ENCODE results near the gene PNKD. TPM values are rescaled to one million over a fixed set of nuclear protein-coding genes. Genes with fewer than 3 reads are reported as not detected.
"Not testable (repeated sequence)": the region's sequence is repeated elsewhere in the genome, so short reads cannot be mapped to it uniquely, and the experiment has no call there.

PNKD gene
- total RNA-seq, 2 donors from 2014 or later = 25.1 to 30.4 TPM

GRCh38 chr2:218314764-218315163, 44.4 kb downstream of the PNKD start:
- H3K36me3 Mint-ChIP-seq; DNase-seq (ENCODE audit: low spot score in 2 of 2); H3K9me3 Mint-ChIP-seq; H3K27ac Mint-ChIP-seq; ATAC-seq: not testable (repeated sequence)

DNA sequence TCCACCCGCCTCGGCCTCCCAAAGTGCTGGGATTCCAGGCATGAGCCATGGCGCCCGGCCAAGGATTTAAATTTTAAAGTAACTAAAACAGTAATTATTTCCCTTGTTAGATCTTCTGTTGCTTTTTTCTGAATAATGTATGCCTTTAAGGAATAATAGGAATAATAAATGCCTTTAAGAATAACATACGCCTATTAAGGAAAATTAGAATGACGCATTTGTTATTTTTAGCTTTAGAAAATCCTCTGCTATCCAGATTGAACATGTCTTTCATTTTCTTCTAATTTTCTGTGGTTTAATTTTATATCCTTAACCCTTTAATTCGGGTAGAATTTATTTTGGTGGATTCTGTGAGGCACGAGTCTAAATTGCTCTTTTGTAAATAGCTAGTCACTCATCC, 45.1 kb downstream of the PNKD start:
- H3K36me3 Mint-ChIP-seq = no peaks in the 10 kb centered on the region
- DNase-seq (ENCODE audit: low spot score in 2 of 2) (no peak), ATAC-seq (no peak)
- no peaks in the 10 kb centered on the region for H3K9me3 Mint-ChIP-seq
- no peak overlapping the region for H3K27ac Mint-ChIP-seq

GRCh38 chr2:218317303-218317630, 46.9 kb downstream of the PNKD start:
- Mint-ChIP-seq H3K9me3 (no peaks in the 10 kb centered on the region), H3K36me3 (no peaks in the 10 kb centered on the region), H3K27ac (peak overlapping the region in 1 of 2 donors; percentile 74)
- no peak for ATAC-seq
- no peak for DNase-seq (ENCODE audit: low spot score in 2 of 2)

DNA sequence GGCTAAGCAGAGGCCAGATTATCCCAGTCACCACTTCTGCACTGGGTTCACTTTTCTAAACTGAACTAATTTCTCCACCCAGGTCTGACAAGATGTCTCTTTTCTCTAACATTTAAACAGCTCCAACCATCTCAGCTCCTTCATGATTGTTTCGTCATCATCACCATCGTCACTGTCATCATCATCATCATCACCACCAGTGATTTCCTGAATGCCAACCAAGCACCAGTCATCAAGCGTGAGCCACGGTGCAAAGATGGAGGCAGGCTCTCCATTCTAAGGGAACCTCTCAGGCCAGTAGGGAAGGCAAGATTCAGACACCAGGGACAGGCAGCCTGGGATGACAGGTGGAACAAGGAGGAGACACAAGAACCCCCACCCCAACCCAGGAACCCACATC, 47.5 kb downstream of the PNKD start:
- no peak for ATAC-seq
- Mint-ChIP-seq H3K27ac (no peak overlapping the region), H3K9me3 (no peaks in the 10 kb centered on the region), H3K36me3 (no peaks in the 10 kb centered on the region)
- no peak for DNase-seq (ENCODE audit: low spot score in 2 of 2)

- H3K27ac Mint-ChIP-seq = no peak overlapping the region
- ATAC-seq = no peak
- no peaks in the 10 kb centered on the region for H3K9me3 Mint-ChIP-seq
- H3K36me3 Mint-ChIP-seq = no peaks in the 10 kb centered on the region
- no peak for DNase-seq (ENCODE audit: low spot score in 2 of 2)
Observed at GRCh38 chr2:218318241-218318640, 47.9 kb downstream of the PNKD start.

DNA sequence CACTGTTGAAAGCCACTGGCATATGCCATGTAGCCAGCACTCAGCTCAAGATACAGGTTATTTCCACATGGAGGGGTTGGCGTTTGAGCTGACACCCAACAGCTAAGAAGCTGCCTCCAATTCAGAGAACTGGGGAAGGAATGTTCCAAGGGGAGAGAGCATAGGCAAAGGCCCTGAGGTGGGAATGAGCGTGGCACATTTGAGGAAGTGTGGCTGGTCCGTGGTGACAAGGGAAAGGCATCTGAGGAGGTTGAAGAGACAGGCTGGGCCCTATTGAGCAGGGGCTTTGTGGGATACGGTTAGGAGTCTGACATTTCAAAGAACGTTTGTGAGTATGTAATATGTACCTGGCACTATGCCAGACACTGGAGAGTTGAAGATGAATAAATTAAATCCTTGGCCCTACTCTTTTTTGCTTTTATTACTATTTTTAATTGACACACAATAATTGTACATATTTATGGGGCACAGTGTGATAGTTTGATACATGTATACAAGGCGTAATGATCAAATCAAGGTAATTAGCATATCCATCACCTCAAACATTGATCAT, 49.6 kb downstream of the PNKD start:
- Mint-ChIP-seq H3K36me3 (no peaks in the 10 kb centered on the region), H3K27ac (no peak overlapping the region), H3K9me3 (no peaks in the 10 kb centered on the region)
- ATAC-seq (no peak), DNase-seq (ENCODE audit: low spot score in 2 of 2) (no peak)

DNA sequence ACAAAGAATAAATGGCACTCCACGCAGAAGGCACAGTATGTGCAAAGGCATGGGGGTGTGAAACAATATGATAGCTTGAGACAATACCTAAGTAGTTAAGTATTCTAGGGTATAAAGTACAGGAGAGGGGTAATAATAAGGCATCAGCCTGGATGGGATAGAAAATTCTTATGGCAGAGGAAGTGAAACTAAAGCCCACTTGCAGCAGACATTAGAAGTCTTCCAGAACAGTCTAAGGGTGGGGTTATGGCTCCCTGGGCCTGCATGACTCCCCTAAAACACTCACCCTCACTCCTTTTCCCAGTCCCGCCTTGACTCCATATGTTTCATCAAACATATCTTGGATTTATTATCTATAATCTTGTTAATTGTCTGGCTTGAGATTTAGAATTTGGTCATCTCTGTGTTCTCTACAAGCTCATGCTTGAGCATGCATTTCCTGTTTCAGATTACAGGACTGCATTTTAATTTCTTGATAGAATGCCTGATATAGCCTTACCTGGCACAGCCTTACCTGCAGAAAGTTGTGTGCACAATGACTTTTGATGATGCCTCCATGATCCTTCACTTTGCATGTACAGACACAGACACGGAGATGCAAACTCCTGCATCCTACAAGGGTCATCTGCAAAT, 50.5 kb downstream of the PNKD start:
- no peak for DNase-seq (ENCODE audit: low spot score in 2 of 2)
- Mint-ChIP-seq H3K9me3 (no peaks in the 10 kb centered on the region), H3K27ac (no peak overlapping the region), H3K36me3 (no peaks in the 10 kb centered on the region)
- no peak for ATAC-seq

DNA sequence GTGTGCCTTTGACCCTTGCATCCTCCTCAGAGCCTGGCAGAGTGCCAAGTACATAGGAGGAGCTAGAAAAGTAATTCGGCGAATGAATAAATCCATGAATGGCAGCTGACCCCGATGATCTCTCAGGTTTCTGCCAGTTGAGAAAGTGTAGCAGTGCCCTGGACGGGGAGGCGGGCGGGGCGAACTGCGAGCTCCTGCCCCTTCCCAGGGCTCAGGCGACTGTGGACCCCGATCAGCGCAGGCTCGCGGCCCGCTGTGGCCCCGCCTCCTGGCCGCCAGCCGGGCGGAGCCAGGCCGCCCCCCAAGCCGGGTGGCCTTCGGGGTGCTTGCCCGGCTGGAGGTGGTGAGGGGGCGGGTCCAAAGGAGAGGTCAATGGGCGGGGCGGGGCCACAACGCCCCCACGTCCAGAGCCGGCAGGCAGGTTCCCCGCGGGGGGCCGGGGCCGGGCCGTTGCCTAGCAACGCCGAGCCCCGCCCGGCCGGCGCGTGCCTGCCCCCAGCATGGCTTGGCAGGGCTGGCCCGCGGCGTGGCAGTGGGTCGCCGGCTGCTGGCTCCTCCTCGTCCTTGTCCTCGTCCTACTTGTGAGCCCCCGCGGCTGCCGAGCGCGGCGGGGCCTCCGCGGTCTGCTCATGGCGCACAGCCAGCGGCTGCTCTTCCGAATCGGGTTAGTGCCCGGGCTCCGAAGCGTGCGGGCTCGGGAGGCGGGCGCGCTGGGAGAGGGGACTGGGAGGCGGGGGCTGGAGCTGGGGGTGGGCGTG, 52.6 kb downstream of the PNKD start:
- ATAC-seq = peak; percentile 68 to 85
- Mint-ChIP-seq H3K36me3 (no peaks in the 10 kb centered on the region), H3K9me3 (no peaks in the 10 kb centered on the region), H3K27ac (peak overlapping the region in 1 of 2 donors; percentile 79)
- DNase-seq (ENCODE audit: low spot score in 2 of 2) = peak in 1 of 2 donors; percentile 36

- ATAC-seq (no peak), DNase-seq (ENCODE audit: low spot score in 2 of 2) (no peak)
- Mint-ChIP-seq H3K27ac (peak overlapping the region in 1 of 2 donors; percentile 79), H3K9me3 (no peaks in the 10 kb centered on the region), H3K36me3 (no peaks in the 10 kb centered on the region)
Observed at GRCh38 chr2:218323526-218324472, 53.5 kb downstream of the PNKD start.

- ATAC-seq = no peak
- no peaks in the 10 kb centered on the region for H3K9me3 Mint-ChIP-seq
- DNase-seq (ENCODE audit: low spot score in 2 of 2) = no peak
- H3K36me3 Mint-ChIP-seq = no peaks in the 10 kb centered on the region
- H3K27ac Mint-ChIP-seq = no peak overlapping the region
Observed at GRCh38 chr2:218325566-218326160, 55.3 kb downstream of the PNKD start.

GRCh38 chr2:218326315-218326714, 56.0 kb downstream of the PNKD start:
- H3K9me3 Mint-ChIP-seq = no peaks in the 10 kb centered on the region
- no peak for ATAC-seq
- no peak overlapping the region for H3K27ac Mint-ChIP-seq
- no peaks in the 10 kb centered on the region for H3K36me3 Mint-ChIP-seq
- no peak for DNase-seq (ENCODE audit: low spot score in 2 of 2)

- Mint-ChIP-seq H3K9me3 (no peaks in the 10 kb centered on the region), H3K27ac (no peak overlapping the region), H3K36me3 (no peaks in the 10 kb centered on the region)
- DNase-seq (ENCODE audit: low spot score in 2 of 2) (no peak), ATAC-seq (no peak)
Observed at GRCh38 chr2:218327451-218328210, 57.3 kb downstream of the PNKD start.

GRCh38 chr2:218328294-218328693, 58.0 kb downstream of the PNKD start:
- Mint-ChIP-seq H3K36me3 (no peaks in the 10 kb centered on the region), H3K27ac (peak overlapping the region; percentile 16 to 72), H3K9me3 (no peaks in the 10 kb centered on the region)
- no peak for DNase-seq (ENCODE audit: low spot score in 2 of 2)
- ATAC-seq = no peak

DNA sequence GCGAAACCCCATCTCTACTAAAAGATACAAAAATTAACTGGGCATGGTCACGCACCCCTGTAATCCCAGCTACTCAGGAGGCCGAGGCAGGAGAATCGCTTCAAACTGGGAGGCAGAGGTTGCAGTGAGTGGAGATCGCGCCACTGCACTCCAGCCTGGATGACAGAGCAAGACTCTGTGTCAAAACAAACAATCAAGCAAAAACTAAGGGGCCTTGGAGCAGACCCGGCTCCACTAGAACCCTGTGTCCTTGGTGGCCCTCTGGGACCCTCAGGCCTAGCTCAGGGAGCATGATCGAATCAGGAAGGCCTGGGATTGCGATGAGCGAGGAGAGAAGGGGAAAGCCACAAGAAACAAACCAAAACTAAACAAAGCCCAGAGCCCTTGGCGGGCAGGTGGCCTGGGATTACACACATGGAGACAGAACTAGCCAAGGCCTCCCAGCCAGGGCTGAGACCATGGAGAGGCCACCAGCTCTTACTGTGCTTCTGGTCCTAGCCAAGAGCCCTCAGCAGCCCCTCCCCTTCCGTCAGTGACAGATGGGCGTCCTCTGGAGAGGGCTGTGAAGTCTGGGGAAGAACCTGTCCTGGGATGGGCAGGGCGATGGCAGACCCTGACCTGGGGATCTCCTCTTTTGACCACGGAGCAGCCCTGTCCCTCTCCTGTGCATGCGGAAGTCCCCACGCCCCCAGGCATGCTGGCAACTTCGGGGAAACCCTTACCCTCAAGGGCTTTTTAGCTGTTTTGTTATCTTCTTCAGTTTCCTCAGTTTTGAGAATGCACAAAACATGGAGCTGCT, 58.9 kb downstream of the PNKD start:
- no peaks in the 10 kb centered on the region for H3K36me3 Mint-ChIP-seq
- ATAC-seq (no peak), DNase-seq (ENCODE audit: low spot score in 2 of 2) (no peak)
- H3K27ac Mint-ChIP-seq = peak overlapping the region; percentile 65 to 72
- H3K9me3 Mint-ChIP-seq = no peaks in the 10 kb centered on the region

GRCh38 chr2:218329826-218330593, 59.7 kb downstream of the PNKD start:
- peak overlapping the region in 1 of 2 donors; percentile 65 for H3K27ac Mint-ChIP-seq
- no peaks in the 10 kb centered on the region for H3K9me3 Mint-ChIP-seq
- DNase-seq (ENCODE audit: low spot score in 2 of 2) (no peak), ATAC-seq (no peak)
- no peaks in the 10 kb centered on the region for H3K36me3 Mint-ChIP-seq
